GM12872 (cell line): Measurements from ENCODE around the gene RNF130.

ENCODE experiments used
- CTCF ChIP-seq: IDR thresholded peaks from 3 replicates; pipeline ENCODE4 v1.5.1; 2011; ENCODE audit warnings: low read depth, mild to moderate bottlenecking, low read length, moderate library complexity; ENCODE audit not compliant: insufficient read depth

RNF130 gene

GRCh38 chr5:180086816-180087399, 15.3 kb upstream of the RNF130 start:
- no peak for TF ChIP-seq CTCF

- no peak for TF ChIP-seq CTCF
These were observed 14.3 kb upstream of the RNF130 start for GRCh38 chr5:180085837-180086236.

- TF ChIP-seq CTCF = no peak
These were observed 13.3 kb upstream of the RNF130 start for GRCh38 chr5:180084638-180085561.

- TF ChIP-seq CTCF = no peak
These were observed 12.0 kb upstream of the RNF130 start for GRCh38 chr5:180083529-180084060.

- TF ChIP-seq CTCF = no peak
These were observed 11.3 kb upstream of the RNF130 start for GRCh38 chr5:180082633-180083420.

- TF ChIP-seq CTCF = no peak
These were observed 9.9 kb upstream of the RNF130 start for GRCh38 chr5:180081481-180081880.
